Panc1 (cell line): ENCODE data around the gene TGFBI. TPM values are rescaled to one million over a fixed set of nuclear protein-coding genes. Genes with fewer than 3 reads are reported as not detected.

Source experiments
- ATAC-seq: fragments of 200-7000 bp; cut with Tn5 transposase; 2 replicates; pipeline ENCODE4 v1.9.1; 2020; ENCODE audit warnings: mild to moderate bottlenecking, moderate library complexity
- BruUV-seq: library from RNA; stranded (reverse); fragments of 400-500 nt; replicated peaks from 2 replicates; lab custom pipeline; 2021; lab: Mats Ljungman, UMichigan
- CTCF ChIA-PET: fragments of 300-600 bp; sonication (Branson Sonifier 250); formaldehyde crosslinking; loops from one replicate; lab custom pipeline; 2022; ENCODE audit warnings: antibody characterized with exemption; lab: Charles Lee
- POLR2A ChIA-PET: fragments of 300-600 bp; sonication (Branson Sonifier 250); formaldehyde crosslinking; loops from one replicate; lab custom pipeline; 2022; ENCODE audit warnings: antibody characterized with exemption; lab: Charles Lee
- DNase-seq: peaks from one replicate; pipeline ENCODE4 v3.0.0-alpha.2; 2010; ENCODE audit warnings: low read depth, low spot score
- H3K27ac ChIP-seq: 2 replicates; pipeline ENCODE4 v1.5.1; 2011; ENCODE audit warnings: mild to moderate bottlenecking, low read length, inconsistent platforms
- H3K27me3 ChIP-seq: fragments of 200-500 bp; sonication (Bioruptor generic); 2 replicates; pipeline ENCODE4 v1.6.0; 2014; ENCODE audit warnings: low read length, inconsistent platforms; ENCODE audit not compliant: control insufficient read depth, insufficient read depth
- H3K36me3 ChIP-seq: fragments of 200-500 bp; sonication (Bioruptor generic); 2 replicates; pipeline ENCODE4 v1.5.1; 2014; ENCODE audit warnings: inconsistent platforms, mild to moderate bottlenecking, low read length, moderate library complexity; ENCODE audit not compliant: control insufficient read depth, insufficient read depth
- H3K4me1 ChIP-seq: 2 replicates; pipeline ENCODE4 v1.5.1; 2011; ENCODE audit warnings: inconsistent platforms, mild to moderate bottlenecking, low read length, moderate library complexity; ENCODE audit not compliant: control insufficient read depth, insufficient read depth
- H3K4me3 ChIP-seq, 2 experiments: 2 replicates each; pipeline ENCODE4 v1.5.1; 2011 to 2012; ENCODE audit warnings: low read depth in 2 of 2, low read length in 2 of 2, mild to moderate bottlenecking in 2 of 2, inconsistent platforms in 1 of 2, moderate library complexity in 1 of 2
- H3K9me3 ChIP-seq: fragments of 200-500 bp; sonication (Bioruptor generic); 2 replicates; pipeline ENCODE4 v1.5.1; 2014; ENCODE audit warnings: low read depth, mild to moderate bottlenecking, inconsistent platforms, low read length, moderate library complexity; ENCODE audit not compliant: control insufficient read depth, insufficient read depth
- POLR2AphosphoS5 ChIP-seq: IDR thresholded peaks from 2 replicates; pipeline ENCODE4 v1.6.1; 2012; ENCODE audit warnings: mild to moderate bottlenecking, low read depth, low read length, moderate library complexity
- SIN3A ChIP-seq: IDR thresholded peaks from 2 replicates; pipeline ENCODE4 v1.6.1; 2012; ENCODE audit warnings: low read depth, mild to moderate bottlenecking, low read length, moderate library complexity, borderline replicate concordance; ENCODE audit not compliant: insufficient read depth
- TCF7L2 ChIP-seq: IDR thresholded peaks from 2 replicates; pipeline ENCODE4 v1.6.1; 2011; ENCODE audit warnings: mild to moderate bottlenecking, low read depth, low read length, inconsistent platforms
- in situ Hi-C: cut with HindIII; loops from 2 replicates; pipeline ENCODE4 v1.10.0; 2016; ENCODE audit warnings: low sequenced_read_pairs, low pct_unique_long_range_greater_than_20kb
- intact Hi-C: fragments of 100-400 bp; cut with micrococcal nuclease; formaldehyde crosslinking; loops from one replicate; pipeline ENCODE4 v1.10.0; 2022; ENCODE audit not compliant: unreplicated experiment
- total RNA-seq: library from RNA; stranded (reverse); gene quantifications from one replicate; pipeline ENCODE4 v1.2.1, GENCODE V29; 2021; ENCODE audit not compliant: unreplicated experiment
- TF ChIP-seq, protein P1 (sequence below): fragments of 450-650 bp; IDR thresholded peaks from 2 replicates; pipeline ENCODE4 v1.5.1; 2017; ENCODE audit warnings: mild to moderate bottlenecking
- TF ChIP-seq, protein P2 (sequence below), 2 experiments: IDR thresholded peaks; 2 replicates each; pipeline ENCODE4 v1.6.1; 2011 to 2012; ENCODE audit warnings: low read depth in 2 of 2, control low read depth in 1 of 2, low read length in 1 of 2, mild to moderate bottlenecking in 1 of 2, moderate library complexity in 1 of 2; ENCODE audit not compliant: insufficient read depth in 1 of 2

Gene TGFBI
- total RNA-seq, 1 experiment from 2014 or later, result 314 TPM

GRCh38 chr5:136063778-136064465, 35.1 kb downstream of the TGFBI start:
- no TSS peak for BruUV-seq
- Histone ChIP-seq H3K4me3 (no peak overlapping the region), H3K4me1 (peaks cover 3% of the 10 kb centered on the region; the same call in 1 of the 2 replicates), H3K36me3 (peaks cover 10% of the 10 kb centered on the region), H3K27me3 (no peaks in the 10 kb centered on the region), H3K9me3 (peaks cover 6% of the 10 kb centered on the region; the same call in 1 of the 2 replicates), H3K27ac (no peak overlapping the region)
- in situ Hi-C loops (no loop called here), intact Hi-C loops (loop anchor here (5.0 kb wide), 2 partner anchors 117 to 177 kb away; no protein-coding TSS in a partner anchor)
- no peak for DNase-seq
- TF ChIP-seq, protein P1, sequence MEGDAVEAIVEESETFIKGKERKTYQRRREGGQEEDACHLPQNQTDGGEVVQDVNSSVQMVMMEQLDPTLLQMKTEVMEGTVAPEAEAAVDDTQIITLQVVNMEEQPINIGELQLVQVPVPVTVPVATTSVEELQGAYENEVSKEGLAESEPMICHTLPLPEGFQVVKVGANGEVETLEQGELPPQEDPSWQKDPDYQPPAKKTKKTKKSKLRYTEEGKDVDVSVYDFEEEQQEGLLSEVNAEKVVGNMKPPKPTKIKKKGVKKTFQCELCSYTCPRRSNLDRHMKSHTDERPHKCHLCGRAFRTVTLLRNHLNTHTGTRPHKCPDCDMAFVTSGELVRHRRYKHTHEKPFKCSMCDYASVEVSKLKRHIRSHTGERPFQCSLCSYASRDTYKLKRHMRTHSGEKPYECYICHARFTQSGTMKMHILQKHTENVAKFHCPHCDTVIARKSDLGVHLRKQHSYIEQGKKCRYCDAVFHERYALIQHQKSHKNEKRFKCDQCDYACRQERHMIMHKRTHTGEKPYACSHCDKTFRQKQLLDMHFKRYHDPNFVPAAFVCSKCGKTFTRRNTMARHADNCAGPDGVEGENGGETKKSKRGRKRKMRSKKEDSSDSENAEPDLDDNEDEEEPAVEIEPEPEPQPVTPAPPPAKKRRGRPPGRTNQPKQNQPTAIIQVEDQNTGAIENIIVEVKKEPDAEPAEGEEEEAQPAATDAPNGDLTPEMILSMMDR, result no peak
- no peak for TF ChIP-seq POLR2AphosphoS5
- TF ChIP-seq, protein P2, sequence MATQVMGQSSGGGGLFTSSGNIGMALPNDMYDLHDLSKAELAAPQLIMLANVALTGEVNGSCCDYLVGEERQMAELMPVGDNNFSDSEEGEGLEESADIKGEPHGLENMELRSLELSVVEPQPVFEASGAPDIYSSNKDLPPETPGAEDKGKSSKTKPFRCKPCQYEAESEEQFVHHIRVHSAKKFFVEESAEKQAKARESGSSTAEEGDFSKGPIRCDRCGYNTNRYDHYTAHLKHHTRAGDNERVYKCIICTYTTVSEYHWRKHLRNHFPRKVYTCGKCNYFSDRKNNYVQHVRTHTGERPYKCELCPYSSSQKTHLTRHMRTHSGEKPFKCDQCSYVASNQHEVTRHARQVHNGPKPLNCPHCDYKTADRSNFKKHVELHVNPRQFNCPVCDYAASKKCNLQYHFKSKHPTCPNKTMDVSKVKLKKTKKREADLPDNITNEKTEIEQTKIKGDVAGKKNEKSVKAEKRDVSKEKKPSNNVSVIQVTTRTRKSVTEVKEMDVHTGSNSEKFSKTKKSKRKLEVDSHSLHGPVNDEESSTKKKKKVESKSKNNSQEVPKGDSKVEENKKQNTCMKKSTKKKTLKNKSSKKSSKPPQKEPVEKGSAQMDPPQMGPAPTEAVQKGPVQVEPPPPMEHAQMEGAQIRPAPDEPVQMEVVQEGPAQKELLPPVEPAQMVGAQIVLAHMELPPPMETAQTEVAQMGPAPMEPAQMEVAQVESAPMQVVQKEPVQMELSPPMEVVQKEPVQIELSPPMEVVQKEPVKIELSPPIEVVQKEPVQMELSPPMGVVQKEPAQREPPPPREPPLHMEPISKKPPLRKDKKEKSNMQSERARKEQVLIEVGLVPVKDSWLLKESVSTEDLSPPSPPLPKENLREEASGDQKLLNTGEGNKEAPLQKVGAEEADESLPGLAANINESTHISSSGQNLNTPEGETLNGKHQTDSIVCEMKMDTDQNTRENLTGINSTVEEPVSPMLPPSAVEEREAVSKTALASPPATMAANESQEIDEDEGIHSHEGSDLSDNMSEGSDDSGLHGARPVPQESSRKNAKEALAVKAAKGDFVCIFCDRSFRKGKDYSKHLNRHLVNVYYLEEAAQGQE (IDR thresholded peaks at IDR 0.05; ENCODE audit: insufficient read depth in 1 of 2, low read depth in 2 of 2, low read length in 1 of 2), result no peak
- no peak for ATAC-seq
- ChIA-PET CTCF (interaction anchor here (0.6 kb wide), 1 partner anchor 496 kb away, joined by 8 read pairs; no protein-coding TSS in a partner anchor), POLR2A (no interaction called here)

DNA sequence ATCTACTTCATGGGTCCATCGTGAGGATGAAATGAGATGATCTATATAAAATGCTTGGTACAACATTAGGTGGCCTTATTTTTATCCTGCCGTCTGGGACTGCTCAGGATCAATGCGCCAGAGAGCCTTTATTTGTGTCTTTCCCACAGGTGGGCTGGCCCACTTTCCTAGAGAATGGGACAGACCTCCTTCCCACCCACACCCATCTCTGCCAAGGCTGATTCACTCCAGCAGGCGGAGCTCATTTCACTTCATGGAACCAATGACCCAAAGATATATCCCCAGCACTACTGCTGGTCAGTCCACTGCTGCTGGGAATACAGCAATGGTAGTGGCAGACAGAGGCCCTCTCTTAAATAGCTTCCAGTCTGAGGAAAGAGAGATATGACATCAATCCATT, 35.7 kb downstream of the TGFBI start:
- no peak for DNase-seq
- peak; percentile 37; the same call in 1 of the 2 replicates for ATAC-seq
- H3K27me3 ChIP-seq, result no peaks in the 10 kb centered on the region
- no peak overlapping the region for H3K4me3 ChIP-seq
- peaks cover 10% of the 10 kb centered on the region for H3K36me3 ChIP-seq
- BruUV-seq, result no TSS peak
- no peaks in the 10 kb centered on the region; the same call in 1 of the 2 replicates for H3K4me1 ChIP-seq
- in situ Hi-C loops (no loop called here), intact Hi-C loops (loop anchor here (5.0 kb wide), 2 partner anchors 117 to 177 kb away; no protein-coding TSS in a partner anchor)
- ChIA-PET CTCF (no interaction called here), POLR2A (no interaction called here)
- no peak for TF ChIP-seq TCF7L2
- no peak for TF ChIP-seq POLR2AphosphoS5
- TF ChIP-seq SIN3A, result no peak
- TF ChIP-seq, protein P2 (IDR thresholded peaks at IDR 0.05; ENCODE audit: insufficient read depth in 1 of 2, low read depth in 2 of 2, low read length in 1 of 2), result no peak
- TF ChIP-seq, protein P1, result peak; percentile 18
- H3K9me3 ChIP-seq, result peaks cover 6% of the 10 kb centered on the region; the same call in 1 of the 2 replicates
- no peak overlapping the region for H3K27ac ChIP-seq
